Measurements from ENCODE around the gene MYOD1. TPM values are rescaled to one million over a fixed set of nuclear protein-coding genes. Genes with fewer than 3 reads are reported as not detected.

The MYOD1 gene
- total and polyA plus RNA-seq, 2 of the 4 experiments (the other 2 are of a cell fraction): not detected

DNA sequence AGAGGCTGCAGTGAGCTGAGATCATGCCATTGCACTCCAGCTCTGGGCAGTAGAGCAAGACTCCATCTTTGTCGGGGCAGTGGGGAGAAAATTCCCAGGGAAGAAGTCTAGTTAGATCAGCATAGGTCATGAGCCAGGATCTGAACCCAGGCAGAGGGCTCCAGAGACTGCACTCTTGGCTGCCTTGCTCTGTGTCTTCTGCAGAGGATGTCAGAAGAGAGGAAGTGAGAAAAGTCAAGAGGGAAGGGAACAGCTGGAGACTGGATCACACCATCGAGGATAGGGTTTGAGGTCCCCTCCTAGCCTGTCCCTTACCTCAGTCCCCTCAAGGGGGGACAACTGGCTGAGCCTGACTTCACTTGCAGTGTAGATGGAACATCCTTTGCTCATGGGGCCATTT lies 5.8 kb downstream of the MYOD1 start (continued):
- TF ChIP-seq BHLHE40 (IDR thresholded peaks at IDR 0.05; ENCODE audit: low read depth, low read length): no peak
- TF ChIP-seq SMC3 (IDR thresholded peaks at IDR 0.05; ENCODE audit: low read depth, low read length): no peak
- TF ChIP-seq CEBPB (IDR thresholded peaks at IDR 0.05; ENCODE audit: low read depth, low read length): no peak

DNA sequence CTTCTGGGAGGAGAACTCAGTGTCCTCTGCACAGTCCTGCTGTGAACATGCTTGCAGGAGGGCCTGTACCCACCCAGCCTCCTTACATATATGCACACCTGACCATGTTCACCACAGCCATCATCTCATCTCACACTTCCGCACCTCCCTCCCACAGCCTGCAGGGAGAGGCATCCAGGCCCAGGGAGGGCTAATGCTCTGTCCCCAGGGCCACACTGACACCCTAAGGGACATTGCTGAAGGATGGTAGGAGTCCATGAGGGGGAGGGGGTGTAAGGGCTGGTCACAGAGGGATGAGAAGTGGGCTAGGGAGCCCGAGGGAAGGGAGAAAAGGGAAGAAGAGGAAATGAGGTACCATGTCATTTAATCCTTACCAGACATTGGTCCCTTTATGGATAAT lies 10.8 kb downstream of the MYOD1 start:
- intact Hi-C loops (cut with micrococcal nuclease): loop anchor here (5.0 to 10.0 kb wide), 3 partner anchors 92 to 595 kb away; partner anchors contain the start of genes GTF2H1, HPS5 and SAAL1
- no CpG with 5 or more reads among the region's 2 CpGs for WGBS, 2 experiments (ENCODE audit: extremely low coverage in 2 of 2, insufficient read length in 1 of 2)
- TF ChIP-seq MAZ (IDR thresholded peaks at IDR 0.05; ENCODE audit: borderline replicate concordance, low read depth, low read length) (no peak), RAD21 (IDR thresholded peaks at IDR 0.05; ENCODE audit: low read length) (no peak), NFE2L2 (IDR thresholded peaks at IDR 0.05; ENCODE audit: low read depth, low read length) (no peak), BHLHE40 (IDR thresholded peaks at IDR 0.05; ENCODE audit: low read depth, low read length) (no peak), MAFK (IDR thresholded peaks at IDR 0.05; ENCODE audit: low read depth, low read length) (no peak), RFX5 (IDR thresholded peaks at IDR 0.05; ENCODE audit: low read depth, low read length) (no peak), SMC3 (IDR thresholded peaks at IDR 0.05; ENCODE audit: low read depth, low read length) (no peak), POLR2A (IDR thresholded peaks at IDR 0.05; ENCODE audit: low read depth, low read length) (no peak), FOS (IDR thresholded peaks at IDR 0.05; ENCODE audit: low read depth, low read length) (no peak), RCOR1 (IDR thresholded peaks at IDR 0.05; ENCODE audit: insufficient replicate concordance, low read length) (no peak), CEBPB (IDR thresholded peaks at IDR 0.05; ENCODE audit: low read depth, low read length) (no peak), CHD1 (IDR thresholded peaks at IDR 0.05; ENCODE audit: low read depth, low read length) (no peak), MXI1 (IDR thresholded peaks at IDR 0.05; ENCODE audit: borderline replicate concordance, low read depth, low read length) (no peak)
- TF ChIP-seq, protein P1, sequence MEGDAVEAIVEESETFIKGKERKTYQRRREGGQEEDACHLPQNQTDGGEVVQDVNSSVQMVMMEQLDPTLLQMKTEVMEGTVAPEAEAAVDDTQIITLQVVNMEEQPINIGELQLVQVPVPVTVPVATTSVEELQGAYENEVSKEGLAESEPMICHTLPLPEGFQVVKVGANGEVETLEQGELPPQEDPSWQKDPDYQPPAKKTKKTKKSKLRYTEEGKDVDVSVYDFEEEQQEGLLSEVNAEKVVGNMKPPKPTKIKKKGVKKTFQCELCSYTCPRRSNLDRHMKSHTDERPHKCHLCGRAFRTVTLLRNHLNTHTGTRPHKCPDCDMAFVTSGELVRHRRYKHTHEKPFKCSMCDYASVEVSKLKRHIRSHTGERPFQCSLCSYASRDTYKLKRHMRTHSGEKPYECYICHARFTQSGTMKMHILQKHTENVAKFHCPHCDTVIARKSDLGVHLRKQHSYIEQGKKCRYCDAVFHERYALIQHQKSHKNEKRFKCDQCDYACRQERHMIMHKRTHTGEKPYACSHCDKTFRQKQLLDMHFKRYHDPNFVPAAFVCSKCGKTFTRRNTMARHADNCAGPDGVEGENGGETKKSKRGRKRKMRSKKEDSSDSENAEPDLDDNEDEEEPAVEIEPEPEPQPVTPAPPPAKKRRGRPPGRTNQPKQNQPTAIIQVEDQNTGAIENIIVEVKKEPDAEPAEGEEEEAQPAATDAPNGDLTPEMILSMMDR (conservative IDR thresholded peaks at IDR 0.05; ENCODE audit: low read depth, low read length): no peak
- TF ChIP-seq, protein P2, sequence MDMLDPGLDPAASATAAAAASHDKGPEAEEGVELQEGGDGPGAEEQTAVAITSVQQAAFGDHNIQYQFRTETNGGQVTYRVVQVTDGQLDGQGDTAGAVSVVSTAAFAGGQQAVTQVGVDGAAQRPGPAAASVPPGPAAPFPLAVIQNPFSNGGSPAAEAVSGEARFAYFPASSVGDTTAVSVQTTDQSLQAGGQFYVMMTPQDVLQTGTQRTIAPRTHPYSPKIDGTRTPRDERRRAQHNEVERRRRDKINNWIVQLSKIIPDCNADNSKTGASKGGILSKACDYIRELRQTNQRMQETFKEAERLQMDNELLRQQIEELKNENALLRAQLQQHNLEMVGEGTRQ (IDR thresholded peaks at IDR 0.05; ENCODE audit: low read depth, low read length): no peak

More for the DNA sequence above, 10.8 kb downstream of the MYOD1 start:
- no peak overlapping the region for H3K4me2 ChIP-seq (ENCODE audit: low read depth, low read length)
- H3K9me3 ChIP-seq (ENCODE audit: control insufficient read depth, insufficient read depth, low read length): no peaks in the 10 kb centered on the region
- H2BK15ac ChIP-seq (ENCODE audit: low read depth, low read length): no peak overlapping the region
- no peak overlapping the region for H3K23ac ChIP-seq (ENCODE audit: low read depth, low read length)
- no peak overlapping the region for H3K4me3 ChIP-seq (ENCODE audit: insufficient read depth, low read depth, low read length)
- no peak overlapping the region for H2AK9ac ChIP-seq (replicated peaks; ENCODE audit: low read depth, low read length, poor library complexity)
- 0 out of 2 replicates have a peak, but pooled peaks cover 6% of the 10 kb centered on the region for H4K20me1 ChIP-seq (ENCODE audit: insufficient read depth, low read length)
- no peak overlapping the region for H3K4ac ChIP-seq (ENCODE audit: low read depth, low read length)
- in situ Hi-C loops (cut with MboI; ENCODE audit: low sequenced_read_pairs) (loop anchor here (5.0 kb wide), 1 partner anchor 247 kb away; no protein-coding TSS in a partner anchor), dilution Hi-C loops (cut with HindIII; ENCODE audit: low sequenced_read_pairs, unreplicated experiment) (loop anchor here (25.0 kb wide), 1 partner anchor 257 kb away; no protein-coding TSS in a partner anchor)
- DNase-seq (no peak), ATAC-seq (ENCODE audit: low read depth) (no peak)
- no TSS peak for BruUV-seq (replicated peaks)
- no peak overlapping the region for H4K5ac ChIP-seq (ENCODE audit: low read depth, low read length)
- no peaks in the 10 kb centered on the region for H3K4me1 ChIP-seq (ENCODE audit: control insufficient read depth, insufficient read depth, low read length)
- ChIA-PET POLR2A (ENCODE audit: unreplicated experiment) (no interaction called here), CTCF (interaction anchor here (0.9 to 8.0 kb wide), 10 partner anchors 8 to 259 kb away, joined by 3 to 158 read pairs (median 4); no protein-coding TSS in a partner anchor)
- H3K18ac ChIP-seq (ENCODE audit: low read depth, low read length): no peak overlapping the region
- H2BK120ac ChIP-seq (ENCODE audit: low read depth, low read length): no peak overlapping the region
- no peak overlapping the region for H2BK5ac ChIP-seq (ENCODE audit: low read depth, low read length, poor library complexity, severe bottlenecking)
- H3K14ac ChIP-seq (replicated peaks; ENCODE audit: low read depth, low read length): no peak overlapping the region
- H4K91ac ChIP-seq (ENCODE audit: insufficient read depth, low read depth, low read length): no peak overlapping the region
- peaks cover 33% of the 10 kb centered on the region for H3K27me3 ChIP-seq (ENCODE audit: control insufficient read depth, insufficient read depth, low read length)
- no peaks in the 10 kb centered on the region for H3K36me3 ChIP-seq (ENCODE audit: control insufficient read depth, insufficient read depth, low read length)
- H3K56ac ChIP-seq (ENCODE audit: extremely low read depth, insufficient read depth, low read length): no peak overlapping the region
- no peaks in the 10 kb centered on the region for H3K9me1 ChIP-seq (ENCODE audit: insufficient read depth, low read length)
- H3K9ac ChIP-seq (ENCODE audit: low read depth, low read length): no peak overlapping the region
- H2AFZ ChIP-seq (replicated peaks; ENCODE audit: low read length, poor library complexity): no peak overlapping the region
- H3K27ac ChIP-seq (ENCODE audit: insufficient read depth, low read length): no peak overlapping the region
- no peak overlapping the region for H2AK5ac ChIP-seq (ENCODE audit: low read depth, low read length)
- H4K8ac ChIP-seq (ENCODE audit: low read depth in 2 of 2, low read length in 2 of 2): no peak overlapping the region
- H3K79me1 ChIP-seq (ENCODE audit: low read depth in 1 of 2, low read length in 2 of 2): no peaks in the 10 kb centered on the region
- H2BK20ac ChIP-seq (ENCODE audit: low read depth, low read length): no peak overlapping the region
